B cell (primary cell): ENCODE measurements around the gene RAP2C. TPM values are rescaled to one million over a fixed set of nuclear protein-coding genes. Genes with fewer than 3 reads are reported as not detected.
A peak's percentile ranks its signal among the peaks of the same experiment; 100 is the strongest.

ENCODE experiments used
- ATAC-seq: fragments of 200-7000 bp; cut with Tn5 transposase; one replicate; pipeline ENCODE4 v1.10.0; 2021; ENCODE audit warnings: low read depth, mild to moderate bottlenecking, moderate number of reproducible peaks, moderate library complexity
- CTCF ChIA-PET: fragments of 350-600 bp; sonication (Branson Sonifier 250); formaldehyde crosslinking; loops from one replicate; lab custom pipeline; 2021; ENCODE audit warnings: antibody characterized with exemption, inconsistent platforms; lab: Charles Lee
- POLR2A ChIA-PET: fragments of 350-600 bp; sonication (Branson Sonifier 250); formaldehyde crosslinking; loops from one replicate; lab custom pipeline; 2021; ENCODE audit warnings: antibody characterized with exemption; lab: Charles Lee
- DNase-seq: peaks from one replicate; pipeline ENCODE4 v3.0.0; 2013
- H2AFZ ChIP-seq: 2 replicates; pipeline ENCODE4 v1.6.1; 2012; ENCODE audit warnings: mild to moderate bottlenecking, low read depth, low read length; ENCODE audit not compliant: insufficient read depth, poor library complexity, severe bottlenecking
- H3K27ac ChIP-seq, 2 donors: 1 replicate in 1 of 2; 2 replicates in 1 of 2; pipeline ENCODE4 v1.5.1; 2012 to 2013; ENCODE audit warnings: low read length in 2 of 2, mild to moderate bottlenecking in 2 of 2, moderate library complexity in 1 of 2
- H3K27me3 ChIP-seq, 4 experiments: fragments of 200-600 bp in 1 of 4; sonication (generic) in 1 of 4; replicated peaks in 1 of 4; 1 replicate in 2 of 4; 2 replicates in 2 of 4; pipeline versions ENCODE4 v1.6.1 to v1.7.0; 2013 to 2016; ENCODE audit warnings: low read length in 3 of 4, mild to moderate bottlenecking in 2 of 4, mixed read lengths in 1 of 4, moderate library complexity in 1 of 4; ENCODE audit not compliant: insufficient read depth in 4 of 4, control insufficient read depth in 3 of 4; ENCODE audit errors: control extremely low read depth in 1 of 4
- H3K36me3 ChIP-seq, 2 experiments: replicated peaks in 1 of 2; 1 replicate in 1 of 2; 2 replicates in 1 of 2; pipeline versions ENCODE4 v1.6.1 to v1.7.1; 2013; ENCODE audit warnings: low read length in 1 of 2; ENCODE audit not compliant: insufficient read depth in 2 of 2, control insufficient read depth in 1 of 2; ENCODE audit errors: control extremely low read depth in 1 of 2, extremely low read depth in 1 of 2
- H3K4me1 ChIP-seq, 2 donors: fragments of 200-600 bp in 1 of 2; sonication (generic) in 1 of 2; 1 replicate in 1 of 2; 2 replicates in 1 of 2; pipeline versions ENCODE4 v1.5.1 to v1.6.1; 2013 to 2017; ENCODE audit warnings: low read length in 2 of 2; ENCODE audit not compliant: control insufficient read depth in 2 of 2, insufficient read depth in 2 of 2
- H3K4me2 ChIP-seq: replicated peaks from 2 replicates; pipeline ENCODE3; 2012; ENCODE audit warnings: mild to moderate bottlenecking, low read depth, low read length; ENCODE audit not compliant: poor library complexity, severe bottlenecking
- H3K4me3 ChIP-seq, 5 experiments: fragments of 200-600 bp in 1 of 5; sonication (generic) in 1 of 5; 1 replicate in 3 of 5; 2 replicates in 2 of 5; pipeline versions ENCODE4 v1.5.1 to v1.7.0; 2011 to 2016; ENCODE audit warnings: low read length in 4 of 5, mild to moderate bottlenecking in 4 of 5, low read depth in 2 of 5, control low read depth in 1 of 5, moderate library complexity in 1 of 5; ENCODE audit not compliant: insufficient read depth in 1 of 5; ENCODE audit errors: control extremely low read depth in 1 of 5, extremely low read depth in 1 of 5
- H3K79me2 ChIP-seq: fragments of 200-600 bp; sonication (generic); one replicate; pipeline ENCODE4 v1.6.0; 2016; ENCODE audit warnings: low read length; ENCODE audit not compliant: control insufficient read depth, insufficient read depth
- H3K9ac ChIP-seq: fragments of 200-600 bp; sonication (generic); 2 replicates; pipeline ENCODE4 v1.6.1; 2017; ENCODE audit warnings: mild to moderate bottlenecking, low read length, moderate library complexity
- H3K9me3 ChIP-seq, 3 donors: one replicate each; pipeline versions ENCODE4 v1.6.1 to v1.7.1; 2013; ENCODE audit warnings: low read length in 2 of 3; ENCODE audit not compliant: control insufficient read depth in 2 of 3, insufficient read depth in 1 of 3; ENCODE audit errors: control extremely low read depth in 1 of 3
- H4K20me1 ChIP-seq: 2 replicates; pipeline ENCODE4 v1.6.0; 2012; ENCODE audit warnings: mild to moderate bottlenecking, low read length; ENCODE audit not compliant: insufficient read depth, control insufficient read depth, poor library complexity, severe bottlenecking
- H3K27ac Mint-ChIP-seq: one replicate; pipeline ENCODE4 v1.8.0; 2021; ENCODE audit warnings: mixed read lengths
- H3K27me3 Mint-ChIP-seq: one replicate; pipeline ENCODE4 v1.8.0; 2021; ENCODE audit warnings: mixed read lengths
- H3K4me1 Mint-ChIP-seq: one replicate; pipeline ENCODE4 v1.8.0; 2021; ENCODE audit warnings: mixed read lengths
- H3K4me3 Mint-ChIP-seq: one replicate; pipeline ENCODE4 v1.8.0; 2021; ENCODE audit warnings: mixed read lengths
- H3K9me3 Mint-ChIP-seq: one replicate; pipeline ENCODE4 v1.8.0; 2022; ENCODE audit warnings: mixed read lengths; ENCODE audit not compliant: insufficient read depth
- EZH2 ChIP-seq: IDR thresholded peaks from 2 replicates; pipeline ENCODE4 v1.6.1; 2012; ENCODE audit warnings: borderline replicate concordance, low read depth, mild to moderate bottlenecking, moderate library complexity, low read length; ENCODE audit not compliant: insufficient read depth, poor library complexity, severe bottlenecking
- WGBS: methylation state at CpG from one replicate; pipeline ENCODE4 v1.1.5; 2013; ENCODE audit warnings: missing lambda C conversion rate; ENCODE audit not compliant: insufficient coverage; 5-methylcytosine and 5-hydroxymethylcytosine counted together
- intact Hi-C: fragments of 100-400 bp; cut with micrococcal nuclease; formaldehyde crosslinking; loops from one replicate; pipeline ENCODE4 v1.10.0; 2022
- polyA plus RNA-seq: library from polyadenylated mRNA; depleted of rRNA; stranded (reverse); fragments of >200 nt; gene quantifications from 2 replicates; pipeline ENCODE4 v1.2.3, GENCODE V29; 2012
- total RNA-seq, 2 donors: library from RNA; stranded (reverse); fragments of 120-200 nt in 1 of 2; gene quantifications; 1 replicate in 1 of 2; 2 replicates in 1 of 2; pipeline versions ENCODE4 v1.2.3 to v1.2.4, GENCODE V29; 2013 to 2022
- TF ChIP-seq, protein P1 (sequence below): fragments of 200-600 bp; IDR thresholded peaks from one replicate; pipeline ENCODE4 v1.8.0; 2022; ENCODE audit warnings: antibody characterized with exemption, mild to moderate bottlenecking

The RAP2C gene
- total and polyA plus RNA-seq, 2 donors (not counting 1 experiment from before 2014, with no cell fraction given), result 23.2 to 46.0 TPM

DNA sequence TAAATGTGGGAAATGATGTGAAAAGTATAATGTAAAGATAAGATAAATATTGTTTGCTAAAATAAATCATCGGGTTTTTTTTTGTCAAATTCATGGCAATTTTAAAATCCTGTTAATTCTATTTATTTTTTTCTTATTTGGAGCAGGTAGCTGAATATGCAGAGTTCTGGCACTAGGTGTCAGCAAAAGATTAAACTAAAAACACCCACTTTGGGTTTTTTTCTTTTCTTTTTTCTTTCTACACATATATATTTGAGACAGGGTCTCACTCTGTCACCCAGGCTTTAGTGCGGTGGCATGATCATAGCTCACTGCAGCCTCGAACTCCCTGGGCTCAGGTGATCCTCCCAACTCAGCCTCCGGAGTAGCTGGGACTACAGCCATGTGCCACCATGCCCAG is 6.9 kb upstream of the RAP2C start:
- ATAC-seq, result no peak
- Histone ChIP-seq H3K27me3 (peaks cover 0 to 3% (median 0%) of the 10 kb centered on the region in 4 experiments), H3K9me3 (no peaks in the 10 kb centered on the region), H3K4me3 (no peak overlapping the region), H4K20me1 (no peaks in the 10 kb centered on the region), H3K36me3 (no peaks in the 10 kb centered on the region), H3K9ac (no peak overlapping the region), H3K4me1 (no peaks in the 10 kb centered on the region), H3K27ac (no peak overlapping the region), H2AFZ (no peak overlapping the region), H3K79me2 (peaks cover 3% of the 10 kb centered on the region), H3K4me2 (no peak overlapping the region)
- H3K4me3 Mint-ChIP-seq, result no peak overlapping the region
- no peaks in the 10 kb centered on the region for H3K9me3 Mint-ChIP-seq
- intact Hi-C loops, result loop anchor here (1.0 kb wide), 2 partner anchors 387 to 405 kb away; no protein-coding TSS in a partner anchor
- peaks cover 6% of the 10 kb centered on the region for H3K4me1 Mint-ChIP-seq
- TF ChIP-seq, protein P1, sequence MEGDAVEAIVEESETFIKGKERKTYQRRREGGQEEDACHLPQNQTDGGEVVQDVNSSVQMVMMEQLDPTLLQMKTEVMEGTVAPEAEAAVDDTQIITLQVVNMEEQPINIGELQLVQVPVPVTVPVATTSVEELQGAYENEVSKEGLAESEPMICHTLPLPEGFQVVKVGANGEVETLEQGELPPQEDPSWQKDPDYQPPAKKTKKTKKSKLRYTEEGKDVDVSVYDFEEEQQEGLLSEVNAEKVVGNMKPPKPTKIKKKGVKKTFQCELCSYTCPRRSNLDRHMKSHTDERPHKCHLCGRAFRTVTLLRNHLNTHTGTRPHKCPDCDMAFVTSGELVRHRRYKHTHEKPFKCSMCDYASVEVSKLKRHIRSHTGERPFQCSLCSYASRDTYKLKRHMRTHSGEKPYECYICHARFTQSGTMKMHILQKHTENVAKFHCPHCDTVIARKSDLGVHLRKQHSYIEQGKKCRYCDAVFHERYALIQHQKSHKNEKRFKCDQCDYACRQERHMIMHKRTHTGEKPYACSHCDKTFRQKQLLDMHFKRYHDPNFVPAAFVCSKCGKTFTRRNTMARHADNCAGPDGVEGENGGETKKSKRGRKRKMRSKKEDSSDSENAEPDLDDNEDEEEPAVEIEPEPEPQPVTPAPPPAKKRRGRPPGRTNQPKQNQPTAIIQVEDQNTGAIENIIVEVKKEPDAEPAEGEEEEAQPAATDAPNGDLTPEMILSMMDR, result peak; percentile 51
- TF ChIP-seq EZH2, result no peak
- no peak for DNase-seq
- CTCF ChIA-PET, result interaction anchor here (0.6 to 2.1 kb wide), 7 partner anchors 15 to 405 kb away, joined by 3 to 16 read pairs (median 4); no protein-coding TSS in a partner anchor
- H3K27me3 Mint-ChIP-seq, result no peaks in the 10 kb centered on the region
- no peak overlapping the region for H3K27ac Mint-ChIP-seq
- POLR2A ChIA-PET, result no interaction called here
- WGBS, result no CpG with 5 or more reads among the region's 4 CpGs

- Mint-ChIP-seq H3K4me3 (peak overlapping the region; percentile 93), H3K9me3 (no peaks in the 10 kb centered on the region), H3K27ac (peak overlapping the region; percentile 93), H3K27me3 (no peaks in the 10 kb centered on the region), H3K4me1 (peaks cover 37% of the 10 kb centered on the region)
- no peak for TF ChIP-seq EZH2
- TF ChIP-seq, protein P1, result no peak
- no peaks in the 10 kb centered on the region for H4K20me1 ChIP-seq
- H3K36me3 ChIP-seq, result peaks cover 0 to 5% of the 10 kb centered on the region in 2 experiments
- CTCF ChIA-PET, result interaction anchor here (0.8 to 4.1 kb wide), 12 partner anchors 11 to 404 kb away, joined by 3 to 35 read pairs (median 8); partner anchors contain the start of gene STK26
- H3K4me2 ChIP-seq, result peak overlapping the region; percentile 69
- peaks cover 9 to 18% of the 10 kb centered on the region in 2 donors for H3K4me1 ChIP-seq
- ATAC-seq (peak; percentile 56), DNase-seq (peak; percentile 85)
- H3K27me3 ChIP-seq, result no peaks in the 10 kb centered on the region
- peak overlapping the region; percentile 58 to 82 (median 66) for H3K4me3 ChIP-seq
- intact Hi-C loops, result loop anchor here (1.0 to 2.0 kb wide), 2 partner anchors 195 to 231 kb away; partner anchors contain the start of gene STK26
- POLR2A ChIA-PET, result interaction anchor here (0.9 to 1.2 kb wide), 3 partner anchors 10 to 271 kb away, joined by 3 to 4 read pairs (median 3); partner anchors contain the start of gene MBNL3
- no peaks in the 10 kb centered on the region for H3K9me3 ChIP-seq
- H3K27ac ChIP-seq, result peak overlapping the region; percentile 92 to 96
- H2AFZ ChIP-seq, result peak overlapping the region; percentile 67
- peak overlapping the region; percentile 86 for H3K9ac ChIP-seq
- under 1% methylated on average over 32 of the region's 45 CpGs for WGBS
- peaks cover 33% of the 10 kb centered on the region for H3K79me2 ChIP-seq
Measured at GRCh38 chrX:132218100-132218812, 991 bp downstream of the RAP2C start.
